ENCODE results near the gene GSTP1.

DNA sequence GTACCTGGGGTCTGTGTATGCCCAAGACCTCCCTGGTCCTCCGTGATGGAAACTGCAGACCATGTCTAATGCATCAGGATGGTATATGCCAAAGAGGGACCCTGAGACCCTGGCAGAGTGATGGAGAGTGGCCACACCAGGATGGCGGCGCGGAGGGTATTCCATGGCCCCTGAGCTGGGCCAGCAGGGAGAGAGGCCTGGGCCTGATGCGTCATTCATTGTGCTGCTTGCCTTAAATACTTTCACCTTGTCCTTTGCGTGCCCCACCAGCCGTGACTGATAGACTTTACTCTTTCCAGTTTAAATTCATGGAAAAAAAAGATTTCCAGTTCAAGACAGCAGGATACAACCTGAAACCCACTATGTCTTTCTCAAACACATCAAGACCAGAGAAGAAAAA lies 17.5 kb downstream of the GSTP1 start:
- TF ChIP-seq, protein P1, sequence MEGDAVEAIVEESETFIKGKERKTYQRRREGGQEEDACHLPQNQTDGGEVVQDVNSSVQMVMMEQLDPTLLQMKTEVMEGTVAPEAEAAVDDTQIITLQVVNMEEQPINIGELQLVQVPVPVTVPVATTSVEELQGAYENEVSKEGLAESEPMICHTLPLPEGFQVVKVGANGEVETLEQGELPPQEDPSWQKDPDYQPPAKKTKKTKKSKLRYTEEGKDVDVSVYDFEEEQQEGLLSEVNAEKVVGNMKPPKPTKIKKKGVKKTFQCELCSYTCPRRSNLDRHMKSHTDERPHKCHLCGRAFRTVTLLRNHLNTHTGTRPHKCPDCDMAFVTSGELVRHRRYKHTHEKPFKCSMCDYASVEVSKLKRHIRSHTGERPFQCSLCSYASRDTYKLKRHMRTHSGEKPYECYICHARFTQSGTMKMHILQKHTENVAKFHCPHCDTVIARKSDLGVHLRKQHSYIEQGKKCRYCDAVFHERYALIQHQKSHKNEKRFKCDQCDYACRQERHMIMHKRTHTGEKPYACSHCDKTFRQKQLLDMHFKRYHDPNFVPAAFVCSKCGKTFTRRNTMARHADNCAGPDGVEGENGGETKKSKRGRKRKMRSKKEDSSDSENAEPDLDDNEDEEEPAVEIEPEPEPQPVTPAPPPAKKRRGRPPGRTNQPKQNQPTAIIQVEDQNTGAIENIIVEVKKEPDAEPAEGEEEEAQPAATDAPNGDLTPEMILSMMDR (IDR thresholded peaks at IDR 0.05): no peak
- TF ChIP-seq POLR2AphosphoS5 (IDR thresholded peaks at IDR 0.05) (no peak), POLR2A (IDR thresholded peaks at IDR 0.05) (no peak)
